Neural progenitor cell (in vitro differentiated cells): ENCODE measurements around the gene CCDC188. TPM values are rescaled to one million over a fixed set of nuclear protein-coding genes. Genes with fewer than 3 reads are reported as not detected.

ENCODE experiments used
- DNase-seq: peaks from one replicate; pipeline ENCODE4 v3.0.0-alpha.2; 2016; ENCODE audit warnings: low spot score
- H2AFZ ChIP-seq: fragments of 200-600 bp; sonication (generic); replicated peaks from 2 replicates; pipeline ENCODE4 v1.6.1; 2016; ENCODE audit warnings: antibody characterized with exemption
- H3F3A ChIP-seq: fragments of 200-600 bp; sonication (generic); 2 replicates; pipeline ENCODE4 v1.6.1; 2016; ENCODE audit warnings: antibody characterized with exemption, low read depth
- H3K27ac ChIP-seq: fragments of 200-600 bp; sonication (generic); 2 replicates; pipeline ENCODE4 v1.5.1; 2016; ENCODE audit warnings: mild to moderate bottlenecking
- H3K27me3 ChIP-seq: fragments of 200-600 bp; sonication (generic); 2 replicates; pipeline ENCODE4 v1.6.1; 2016; ENCODE audit warnings: mild to moderate bottlenecking, moderate library complexity
- H3K36me3 ChIP-seq: fragments of 200-600 bp; sonication (generic); 2 replicates; pipeline ENCODE4 v1.5.1; 2016
- H3K4me1 ChIP-seq: fragments of 200-600 bp; sonication (generic); 2 replicates; pipeline ENCODE4 v1.6.1; 2016; ENCODE audit warnings: mixed run types
- H3K4me2 ChIP-seq: fragments of 200-600 bp; sonication (generic); 2 replicates; pipeline ENCODE4 v1.6.1; 2016
- H3K4me3 ChIP-seq: fragments of 200-600 bp; sonication (generic); 2 replicates; pipeline ENCODE4 v1.5.1; 2016
- H3K79me2 ChIP-seq: fragments of 200-600 bp; sonication (generic); 2 replicates; pipeline ENCODE4 v1.6.1; 2016; ENCODE audit warnings: low read depth
- H3K9ac ChIP-seq: fragments of 200-600 bp; sonication (generic); 2 replicates; pipeline ENCODE4 v1.6.1; 2016
- H3K9me3 ChIP-seq: fragments of 200-600 bp; sonication (generic); 2 replicates; pipeline ENCODE4 v1.5.1; 2016; ENCODE audit warnings: low read depth
- H4K20me1 ChIP-seq: fragments of 200-600 bp; sonication (generic); 2 replicates; pipeline ENCODE4 v1.6.1; 2016; ENCODE audit warnings: low read depth
- H3K27ac Mint-ChIP-seq: 3 replicates; pipeline ENCODE4 v1.8.0; 2021; ENCODE audit warnings: mixed read lengths
- H3K27me3 Mint-ChIP-seq: 2 replicates; pipeline ENCODE4 v1.8.0; 2022; ENCODE audit warnings: low read depth, mild to moderate bottlenecking, inconsistent platforms, moderate library complexity, mixed read lengths; ENCODE audit not compliant: insufficient read depth
- H3K36me3 Mint-ChIP-seq: 3 replicates; pipeline ENCODE4 v1.8.0; 2021; ENCODE audit warnings: mixed read lengths
- H3K4me1 Mint-ChIP-seq: 3 replicates; pipeline ENCODE4 v1.8.0; 2021; ENCODE audit warnings: mixed read lengths
- H3K4me3 Mint-ChIP-seq: 3 replicates; pipeline ENCODE4 v1.8.0; 2021; ENCODE audit warnings: mild to moderate bottlenecking, moderate library complexity, mixed read lengths
- H3K9me3 Mint-ChIP-seq: 3 replicates; pipeline ENCODE4 v1.8.0; 2020; ENCODE audit warnings: mixed read lengths
- CTCF ChIP-seq: fragments of 200-600 bp; sonication (generic); IDR thresholded peaks from 2 replicates; pipeline ENCODE4 v1.5.1; 2017; ENCODE audit warnings: antibody characterized with exemption, mild to moderate bottlenecking
- EZH2 ChIP-seq: fragments of 200-600 bp; sonication (generic); IDR thresholded peaks from 2 replicates; pipeline ENCODE4 v1.6.1; 2017; ENCODE audit warnings: antibody characterized with exemption, mild to moderate bottlenecking, moderate library complexity
- EZH2phosphoT487 ChIP-seq: fragments of 200-600 bp; sonication (generic); IDR thresholded peaks from 2 replicates; pipeline ENCODE4 v1.6.1; 2017; ENCODE audit warnings: antibody characterized with exemption
- total RNA-seq: library from RNA; depleted of rRNA; stranded (reverse); fragments of >200 nt; gene quantifications from 2 replicates; pipeline ENCODE4 v1.2.3, GENCODE V29; 2015; ENCODE audit warnings: low replicate concordance

CCDC188 gene
- total RNA-seq, 1 donor from 2014 or later, result not detected

- H3K36me3 ChIP-seq, result no peaks in the 10 kb centered on the region
- H3K36me3 Mint-ChIP-seq, result no peaks in the 10 kb centered on the region
Observed at GRCh38 chr22:20182365-20182764, 31.5 kb upstream of the CCDC188 start.

GRCh38 chr22:20181884-20182236 lies 31.0 kb upstream of the CCDC188 start:
- H3K36me3 ChIP-seq, result no peaks in the 10 kb centered on the region
- H4K20me1 ChIP-seq, result no peaks in the 10 kb centered on the region
- TF ChIP-seq EZH2 (no peak), CTCF (no peak), EZH2phosphoT487 (no peak)
- no peaks in the 10 kb centered on the region for H3K9me3 ChIP-seq
- no peaks in the 10 kb centered on the region for H3K79me2 ChIP-seq
- Mint-ChIP-seq H3K4me3 (no peak overlapping the region), H3K27me3 (peaks cover 6% of the 10 kb centered on the region), H3K4me1 (peaks cover 8% of the 10 kb centered on the region), H3K27ac (no peak overlapping the region), H3K9me3 (no peaks in the 10 kb centered on the region), H3K36me3 (no peaks in the 10 kb centered on the region)
- no peak overlapping the region for H3K4me2 ChIP-seq
- no peak overlapping the region for H3K27ac ChIP-seq
- no peak overlapping the region for H3K4me3 ChIP-seq
- no peak overlapping the region for H3K9ac ChIP-seq
- no peaks in the 10 kb centered on the region for H3K27me3 ChIP-seq
- H3F3A ChIP-seq, result no peaks in the 10 kb centered on the region
- DNase-seq, result no peak
- peaks cover 5% of the 10 kb centered on the region for H3K4me1 ChIP-seq
- no peak overlapping the region for H2AFZ ChIP-seq

More at GRCh38 chr22:20182365-20182764, 31.5 kb upstream of the CCDC188 start:
- Histone ChIP-seq H3K4me2 (no peak overlapping the region), H3K9me3 (no peaks in the 10 kb centered on the region), H4K20me1 (no peaks in the 10 kb centered on the region), H3K79me2 (no peaks in the 10 kb centered on the region), H3K27ac (no peak overlapping the region), H3K27me3 (no peaks in the 10 kb centered on the region), H3K4me1 (peaks cover 5% of the 10 kb centered on the region), H3K4me3 (no peak overlapping the region), H3F3A (no peaks in the 10 kb centered on the region), H2AFZ (no peak overlapping the region), H3K9ac (no peak overlapping the region)
- Mint-ChIP-seq H3K27me3 (peaks cover 2% of the 10 kb centered on the region), H3K27ac (no peak overlapping the region), H3K4me3 (no peak overlapping the region), H3K9me3 (no peaks in the 10 kb centered on the region), H3K4me1 (peaks cover 5% of the 10 kb centered on the region)
- TF ChIP-seq EZH2 (no peak), EZH2phosphoT487 (no peak), CTCF (no peak)
- DNase-seq, result no peak

- peaks cover 4% of the 10 kb centered on the region for H3K4me1 Mint-ChIP-seq
- H3K4me1 ChIP-seq, result no peaks in the 10 kb centered on the region
- no peaks in the 10 kb centered on the region for H3K79me2 ChIP-seq
- H3K4me3 Mint-ChIP-seq, result no peak overlapping the region
- no peaks in the 10 kb centered on the region for H3F3A ChIP-seq
- H3K36me3 Mint-ChIP-seq, result no peaks in the 10 kb centered on the region
- no peak for DNase-seq
- no peaks in the 10 kb centered on the region for H3K9me3 ChIP-seq
- H3K9ac ChIP-seq, result no peak overlapping the region
- TF ChIP-seq CTCF (no peak), EZH2phosphoT487 (no peak), EZH2 (no peak)
- H3K36me3 ChIP-seq, result no peaks in the 10 kb centered on the region
- no peaks in the 10 kb centered on the region for H4K20me1 ChIP-seq
- no peak overlapping the region for H3K27ac ChIP-seq
- H3K4me2 ChIP-seq, result no peak overlapping the region
- no peak overlapping the region for H2AFZ ChIP-seq
- no peaks in the 10 kb centered on the region for H3K9me3 Mint-ChIP-seq
- no peak overlapping the region for H3K4me3 ChIP-seq
- peaks cover 6% of the 10 kb centered on the region for H3K27me3 Mint-ChIP-seq
- H3K27me3 ChIP-seq, result no peaks in the 10 kb centered on the region
- H3K27ac Mint-ChIP-seq, result no peak overlapping the region
Observed at GRCh38 chr22:20181194-20181883, 30.5 kb upstream of the CCDC188 start.
